SHP77 (cell line): Measurements from ENCODE around the gene LMF1.

Experiments
- DNase-seq, 2 experiments: peaks; one replicate each; lab custom pipeline; 2025; lab: John Stamatoyannopoulos, UW

LMF1 gene

DNA sequence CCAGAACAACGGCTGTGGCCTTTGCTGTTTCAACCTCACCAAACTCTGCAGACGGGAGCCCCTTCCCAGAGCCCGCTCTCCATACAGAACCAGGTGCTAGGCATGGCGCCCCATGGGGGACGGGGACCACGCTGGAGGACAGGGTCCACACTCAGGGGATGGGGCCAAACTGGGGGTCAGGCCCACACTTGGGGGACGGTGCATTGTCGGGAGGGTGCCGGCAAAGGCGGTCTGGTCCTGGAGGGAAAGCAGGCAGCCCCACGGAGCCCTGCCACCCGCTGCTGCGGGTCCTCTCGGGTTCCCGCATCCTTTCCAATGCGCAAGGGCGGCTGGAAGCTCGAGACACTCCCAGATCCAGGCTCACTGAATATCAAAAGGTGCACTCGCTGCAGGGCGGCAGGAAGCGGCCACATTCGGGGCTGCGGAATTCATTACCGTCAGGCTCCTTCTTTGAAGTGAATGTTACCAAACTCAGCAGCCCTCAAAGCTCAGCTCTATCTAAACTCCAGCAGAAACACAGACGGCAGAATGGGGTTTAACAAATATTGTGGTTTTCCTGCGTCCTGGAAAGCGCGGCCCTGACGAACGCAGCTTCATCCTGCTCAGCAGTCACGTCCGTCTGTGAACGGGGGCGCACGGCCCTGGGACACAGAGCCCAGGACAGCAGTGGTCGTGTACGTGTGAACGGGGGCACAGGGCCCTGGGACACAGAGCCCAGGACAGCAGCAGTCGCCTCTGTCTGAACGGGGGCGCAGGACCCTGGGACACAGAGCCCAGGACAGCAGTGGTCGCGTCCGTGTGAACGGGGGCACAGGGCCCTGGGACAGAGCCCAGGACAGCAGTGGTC, 41.3 kb downstream of the LMF1 start:
- DNase-seq: no peak

- no peak for DNase-seq
These were observed 42.3 kb downstream of the LMF1 start for GRCh38 chr16:928526-928925.

DNA sequence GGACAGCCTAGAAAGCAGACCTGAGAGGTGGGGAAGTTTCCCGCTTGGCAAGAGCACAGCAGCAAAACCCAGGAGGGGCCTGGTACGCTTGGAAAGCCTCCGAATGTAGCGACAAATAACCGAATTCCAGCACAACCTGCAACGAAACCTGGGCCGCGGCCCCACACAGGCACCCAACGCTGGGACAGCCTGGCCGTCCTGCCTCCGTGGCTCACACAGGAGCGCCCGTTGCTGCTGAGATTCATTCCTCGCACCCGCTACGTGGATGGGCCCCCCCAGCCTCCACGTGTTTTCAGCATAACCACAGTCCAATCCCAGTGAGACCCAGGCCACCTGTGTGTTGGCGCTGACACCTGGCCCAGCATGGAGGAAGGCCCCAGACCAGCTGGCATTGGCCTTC, 42.9 kb downstream of the LMF1 start:
- no peak for DNase-seq

DNA sequence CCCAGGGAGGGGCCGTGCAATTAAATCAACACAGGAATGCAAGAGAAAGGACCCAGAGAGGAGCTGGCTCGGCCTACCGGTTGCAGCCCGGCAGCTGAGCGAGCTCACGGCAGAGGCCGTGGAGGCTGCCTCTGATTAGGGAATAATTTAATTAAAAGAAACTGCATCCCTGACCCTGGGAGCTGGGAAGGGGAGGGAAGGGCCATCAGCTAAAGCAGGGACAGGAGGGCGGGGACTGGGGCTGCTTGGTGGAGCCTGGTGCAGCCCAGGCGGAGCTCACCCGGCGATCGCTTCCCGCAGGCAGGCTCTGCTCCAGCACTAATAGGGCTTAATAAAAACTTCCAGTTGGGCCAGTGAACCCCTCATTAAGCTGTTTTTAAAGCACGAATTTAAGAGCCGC, 43.4 kb downstream of the LMF1 start:
- no peak for DNase-seq

DNA sequence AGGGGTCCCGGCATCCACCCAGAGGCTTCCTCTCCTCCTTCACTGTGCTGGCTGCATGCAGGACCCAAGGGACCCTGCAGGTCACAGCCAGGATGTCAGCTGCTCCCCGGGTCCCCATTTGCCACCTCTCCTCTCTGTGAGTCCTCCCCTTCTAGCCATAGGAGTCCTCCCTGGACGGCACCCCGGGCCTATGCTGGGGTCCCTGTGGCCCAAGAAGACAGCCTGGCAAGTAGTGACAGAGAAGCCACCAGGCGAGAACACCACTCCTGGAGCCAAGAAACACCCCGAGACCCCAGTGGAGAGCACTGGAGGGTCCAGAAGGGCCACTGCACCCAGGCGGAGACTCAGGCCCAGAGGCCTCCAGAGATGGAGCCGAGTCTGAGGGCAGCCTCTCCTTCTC, 44.1 kb downstream of the LMF1 start:
- no peak for DNase-seq

- DNase-seq: no peak
These were observed 46.0 kb downstream of the LMF1 start for GRCh38 chr16:924806-925205.

GRCh38 chr16:924063-924462, 46.7 kb downstream of the LMF1 start:
- DNase-seq: no peak

GRCh38 chr16:923184-923583, 47.6 kb downstream of the LMF1 start:
- DNase-seq: no peak

DNA sequence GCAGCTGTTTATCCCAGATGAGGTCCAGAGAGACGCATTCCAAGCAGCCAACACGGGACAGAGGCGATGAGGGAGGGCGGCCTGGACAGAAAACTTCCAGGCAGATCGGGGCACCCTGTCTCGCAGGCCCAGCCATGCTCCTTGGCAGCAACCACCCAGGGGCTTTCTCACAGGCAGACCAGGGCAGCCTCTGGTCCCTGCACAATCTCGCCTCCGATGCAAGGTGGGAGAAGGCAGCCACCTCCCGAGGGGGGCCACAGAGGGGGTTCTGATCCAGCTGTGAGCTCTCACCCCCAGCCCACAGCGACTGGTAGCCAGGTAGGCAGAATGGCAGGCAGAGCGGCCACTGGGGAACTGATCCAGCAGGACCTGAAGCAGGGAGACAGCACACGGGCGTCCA, 48.7 kb downstream of the LMF1 start:
- DNase-seq: no peak

GRCh38 chr16:921321-921905, 49.4 kb downstream of the LMF1 start:
- no peak for DNase-seq

DNA sequence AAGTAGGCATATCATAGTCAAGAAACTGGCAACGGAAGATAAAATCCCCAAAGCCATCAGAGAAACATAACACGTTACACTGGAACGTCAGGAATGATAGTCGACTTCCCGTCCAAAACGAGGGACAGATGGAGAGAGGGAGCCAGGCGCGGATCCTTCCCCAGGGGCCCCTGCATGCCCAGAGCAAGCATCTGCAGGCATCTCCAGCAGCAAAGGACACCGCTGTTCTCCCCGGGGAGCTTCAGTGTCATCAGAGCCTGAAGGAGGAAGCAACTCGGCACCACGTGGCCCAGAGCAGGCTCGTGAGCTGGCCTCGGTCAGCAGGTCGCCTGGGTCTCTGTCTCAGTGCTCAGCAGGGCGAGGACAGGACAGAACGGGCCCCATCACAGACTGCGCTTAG, 50.1 kb downstream of the LMF1 start:
- DNase-seq: no peak

- no peak for DNase-seq
These were observed 50.6 kb downstream of the LMF1 start for GRCh38 chr16:920051-920681.

- no peak for DNase-seq
These were observed 51.1 kb downstream of the LMF1 start for GRCh38 chr16:919658-920050.

DNA sequence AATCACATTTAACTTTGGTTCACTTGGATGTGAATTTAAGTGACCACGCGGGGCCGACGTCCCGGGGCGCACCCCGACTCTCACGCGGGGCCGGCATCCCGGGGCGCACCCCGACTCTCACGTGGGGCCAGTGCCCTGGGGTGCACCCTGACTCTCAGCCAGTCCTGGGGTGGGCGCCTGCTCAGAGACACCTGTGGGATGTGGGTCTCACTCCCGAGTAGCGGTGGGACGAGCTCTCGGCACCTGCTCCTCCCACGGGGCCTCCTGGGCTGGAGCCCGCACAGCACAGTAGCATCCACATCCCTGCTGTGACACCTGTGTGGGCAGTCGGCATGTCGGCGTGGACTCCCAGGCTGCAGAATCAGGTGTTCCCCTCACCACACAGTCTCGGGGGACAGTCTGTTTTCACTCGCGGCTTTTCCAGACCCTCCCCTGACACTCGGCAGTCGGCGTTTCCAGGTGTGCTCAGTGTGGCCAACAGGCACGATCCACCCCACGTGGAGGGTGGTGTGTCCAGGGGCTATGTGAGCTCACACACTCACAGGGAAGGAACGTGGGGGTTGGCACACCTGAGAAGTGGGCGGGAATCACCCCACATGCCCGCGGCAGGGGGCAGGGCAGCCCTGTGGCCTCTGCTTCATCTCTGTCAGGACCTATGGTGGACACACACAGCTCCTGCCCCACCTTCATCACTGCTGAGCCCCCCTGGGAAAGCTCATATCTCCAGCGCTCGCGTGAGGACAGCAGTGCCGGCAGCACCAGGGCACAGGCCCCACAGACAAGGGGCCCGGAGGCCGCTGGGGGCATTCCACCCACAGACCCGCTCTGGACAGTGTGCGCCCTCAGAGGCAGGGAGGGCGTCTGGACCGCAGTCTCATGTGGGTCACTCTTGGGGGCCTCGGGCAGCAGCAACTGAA, 51.8 kb downstream of the LMF1 start:
- DNase-seq: no peak

DNA sequence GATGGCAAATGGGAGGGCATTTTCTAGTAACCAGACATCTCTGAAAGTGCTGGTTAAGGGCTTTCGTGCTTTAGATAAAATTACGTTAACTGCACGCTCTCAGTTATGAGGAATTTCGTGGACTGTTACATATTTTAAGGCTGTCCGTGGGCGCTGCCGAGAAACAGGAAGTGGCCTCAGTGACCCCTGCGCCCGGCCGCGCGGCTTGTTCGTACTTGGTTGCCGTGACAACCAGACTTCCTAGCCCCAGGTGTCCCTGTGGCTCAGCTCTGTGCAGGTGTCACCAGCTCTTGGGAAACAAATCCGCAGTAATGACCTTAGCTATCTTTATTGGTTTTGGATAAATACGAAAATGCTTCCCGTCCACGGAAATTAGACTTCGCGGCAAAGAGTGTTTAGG, 52.7 kb downstream of the LMF1 start:
- no peak for DNase-seq

GRCh38 chr16:917591-918061, 53.2 kb downstream of the LMF1 start:
- DNase-seq: no peak

GRCh38 chr16:916035-916799, 54.6 kb downstream of the LMF1 start:
- no peak for DNase-seq

GRCh38 chr16:915546-915945, 55.2 kb downstream of the LMF1 start:
- no peak for DNase-seq

DNA sequence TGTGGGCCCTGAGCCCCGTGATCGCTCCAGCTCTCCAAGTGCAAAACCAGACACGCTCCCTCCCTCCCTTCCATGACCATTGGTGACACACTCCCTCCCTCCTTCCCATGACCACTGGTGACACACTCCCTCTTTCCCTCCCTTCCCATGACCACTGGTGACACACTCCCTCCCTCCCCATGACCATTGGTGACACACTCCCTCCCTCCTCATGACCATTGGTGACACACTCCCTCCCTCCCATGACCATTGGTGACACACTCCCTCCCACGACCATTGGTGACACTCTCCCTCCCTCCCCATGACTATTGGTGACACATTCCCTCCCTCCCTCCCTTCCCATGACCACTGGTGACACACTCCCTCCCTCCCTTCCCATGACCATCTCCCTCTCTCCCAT, 56.3 kb downstream of the LMF1 start:
- no peak for DNase-seq

DNA sequence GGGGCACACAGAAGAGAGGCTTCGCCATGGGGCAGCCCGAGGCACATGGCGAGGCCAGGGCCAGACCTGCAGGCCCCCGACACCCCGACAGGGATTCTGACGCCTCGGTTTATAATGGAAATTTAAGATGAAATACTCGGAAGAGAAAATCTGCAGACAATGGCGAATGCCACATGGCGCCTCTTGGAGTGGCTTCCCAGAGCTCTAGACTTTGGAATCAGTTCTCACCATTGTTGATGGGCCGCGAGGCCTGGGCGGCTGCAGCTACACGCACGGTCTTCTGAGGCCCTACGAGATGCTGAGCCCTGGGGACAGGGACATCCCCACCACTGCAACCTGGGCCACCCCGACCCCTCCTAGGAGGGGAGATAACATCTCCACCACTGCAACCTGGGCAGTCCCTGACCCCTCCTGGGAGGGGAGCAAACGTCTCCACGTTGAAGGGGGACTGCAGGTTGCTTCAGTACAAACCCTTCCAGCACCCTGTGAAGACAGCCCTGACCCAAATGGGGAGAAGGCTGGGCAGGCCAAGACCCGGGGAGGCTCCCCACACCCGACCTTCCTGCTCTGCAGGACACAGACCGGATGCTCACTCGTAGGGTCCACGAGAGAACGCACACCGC, 56.9 kb downstream of the LMF1 start:
- no peak for DNase-seq
